ENCODE measurements around the gene ARRDC1.

- no peak for TF ChIP-seq ZNF274 (IDR thresholded peaks at IDR 0.05; ENCODE audit: low read length)
- no peak for TF ChIP-seq ZNF274 (tag by site-specific recombination; IDR thresholded peaks at IDR 0.05; ENCODE audit: borderline replicate concordance)
- no peak for TF ChIP-seq ZNF549 (tag by site-specific recombination; IDR thresholded peaks at IDR 0.05)
- TF ChIP-seq ZBTB20 (tag by site-specific recombination; IDR thresholded peaks at IDR 0.05): no peak
- no peak for TF ChIP-seq TCF7L2 (IDR thresholded peaks at IDR 0.05; ENCODE audit: borderline replicate concordance, low read depth, low read length)
- no peak for TF ChIP-seq CTCF (tag by site-specific recombination; IDR thresholded peaks at IDR 0.05)
- no peak for TF ChIP-seq REPIN1 (tag by site-specific recombination; IDR thresholded peaks at IDR 0.05; ENCODE audit: low read depth)
- TF ChIP-seq ZBTB44 (tag by site-specific recombination; IDR thresholded peaks at IDR 0.05): no peak
- TF ChIP-seq KLF16 (tag by site-specific recombination; IDR thresholded peaks at IDR 0.05): no peak
- no peak for TF ChIP-seq ZNF792 (tag by site-specific recombination; IDR thresholded peaks at IDR 0.05)
- no peak for TF ChIP-seq ZNF292 (tag by site-specific recombination; IDR thresholded peaks at IDR 0.05; ENCODE audit: borderline replicate concordance, low read depth)
- TF ChIP-seq ZNF280D (tag by site-specific recombination; IDR thresholded peaks at IDR 0.05): no peak
Measured at GRCh38 chr9:137583347-137583746, 22.1 kb upstream of the ARRDC1 start.
